Gastroesophageal sphincter (tissue), 4 donors: ENCODE measurements around the gene PIM3. TPM values are rescaled to one million over a fixed set of nuclear protein-coding genes. Genes with fewer than 3 reads are reported as not detected.

Experiments used
- ATAC-seq: fragments of 150-250 bp; one replicate; pipeline ENCODE4 v1.9.1; 2016; ENCODE audit warnings: mild to moderate bottlenecking, moderate library complexity
- H3K27ac ChIP-seq, 4 donors: fragments of 200-600 bp; sonication (generic) in 3 of 4; 1 replicate in 3 of 4; 2 replicates in 1 of 4; pipeline ENCODE4 v1.5.1; 2016 to 2019
- H3K27me3 ChIP-seq: fragments of 200-600 bp; sonication (generic); one replicate; pipeline ENCODE4 v1.5.1; 2019
- H3K36me3 ChIP-seq, 2 donors: fragments of 200-600 bp; sonication (generic); one replicate each; pipeline ENCODE4 v1.5.1; 2019; ENCODE audit warnings: control low read depth in 1 of 2
- H3K4me1 ChIP-seq, 3 donors: fragments of 200-600 bp; sonication (generic); 1 replicate in 2 of 3; 2 replicates in 1 of 3; pipeline ENCODE4 v1.5.1; 2016 to 2019; ENCODE audit warnings: control low read depth in 2 of 3
- H3K4me3 ChIP-seq, 2 donors: fragments of 200-600 bp; sonication (generic); one replicate each; pipeline ENCODE4 v1.5.1; 2019; ENCODE audit warnings: mild to moderate bottlenecking in 1 of 2, moderate library complexity in 1 of 2
- H3K9me3 ChIP-seq, 3 donors: fragments of 200-600 bp; sonication (generic); one replicate each; pipeline ENCODE4 v1.5.1; 2017 to 2019; ENCODE audit warnings: control low read depth in 2 of 3
- EP300 ChIP-seq: sonication (generic); formaldehyde crosslinking; IDR thresholded peaks from one replicate; pipeline ENCODE4 v1.6.1; 2017; ENCODE audit warnings: antibody characterized with exemption, mild to moderate bottlenecking
- POLR2A ChIP-seq, 2 donors: fragments of 450-650 bp; IDR thresholded peaks; one replicate each; pipeline ENCODE4 v1.6.1; 2017; ENCODE audit warnings: antibody characterized with exemption in 2 of 2, mild to moderate bottlenecking in 2 of 2, moderate library complexity in 1 of 2
- POLR2AphosphoS5 ChIP-seq: sonication (generic); formaldehyde crosslinking; IDR thresholded peaks from one replicate; pipeline ENCODE4 v1.6.1; 2017; ENCODE audit warnings: antibody characterized with exemption
- WGBS, 2 donors: methylation state at CpG; one replicate each; pipeline ENCODE4 v1.1.5; 2018; ENCODE audit warnings: low coverage in 1 of 2; 5-methylcytosine and 5-hydroxymethylcytosine counted together
- total RNA-seq, 4 donors: library from RNA; depleted of rRNA; stranded (reverse); fragments of >200 nt; gene quantifications; one replicate each; pipeline ENCODE4 v1.1.0, GENCODE V29; 2016
- TF ChIP-seq, protein P1 (sequence below), 4 experiments: fragments of 200-600 bp in 2 of 4; fragments of 450-650 bp in 2 of 4; sonication (generic) in 1 of 4; IDR thresholded peaks; one replicate each; pipeline ENCODE4 v1.5.1; 2017 to 2019; ENCODE audit warnings: antibody characterized with exemption in 4 of 4, mild to moderate bottlenecking in 2 of 4, moderate library complexity in 2 of 4

Gene PIM3
- total RNA-seq, 4 donors from 2014 or later, result 30.0 to 58.3 (median 46.4) TPM

GRCh38 chr22:49957826-49958365 lies 2.7 kb upstream of the PIM3 start:
- ATAC-seq, result no peak
- no peak overlapping the region for H3K27ac ChIP-seq

DNA sequence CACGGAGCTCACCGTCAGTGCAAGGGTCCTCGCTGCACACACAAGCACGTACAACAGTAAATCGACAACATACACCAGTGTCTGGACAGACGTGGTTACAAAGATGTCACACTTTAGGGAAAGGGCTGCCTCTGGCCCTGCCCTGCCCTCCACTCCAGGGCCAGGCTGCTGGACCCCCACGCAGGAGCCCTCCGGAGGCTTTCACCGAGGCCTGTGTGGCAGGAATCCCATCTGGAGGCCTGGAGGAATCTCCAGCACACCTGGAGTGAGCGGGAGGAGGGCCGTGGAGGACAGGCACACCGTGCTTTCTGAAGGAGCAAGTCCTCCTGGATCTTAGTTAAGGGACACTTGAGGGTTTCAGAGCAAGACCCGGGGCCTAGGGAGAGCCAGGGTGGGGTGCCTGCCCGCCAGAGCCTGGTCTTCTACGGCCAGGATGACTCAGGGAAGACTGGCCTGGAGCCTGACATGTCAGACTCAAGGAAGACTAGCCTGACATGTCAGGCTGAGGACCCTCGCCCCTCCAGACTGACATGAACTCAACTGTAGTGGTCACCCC lies 2.1 kb upstream of the PIM3 start:
- no peak for ATAC-seq
- Histone ChIP-seq H3K4me1 (peaks cover 0 to 56% (median 15%) of the 10 kb centered on the region in 3 donors), H3K36me3 (peaks cover 0 to 10% of the 10 kb centered on the region in 2 donors), H3K27ac (no peak overlapping the region), H3K27me3 (no peaks in the 10 kb centered on the region), H3K9me3 (no peaks in the 10 kb centered on the region), H3K4me3 (no peak overlapping the region)
- WGBS, 2 donors, result 65 to 88% methylated on average over 6 to 7 of the region's 16 CpGs
- TF ChIP-seq POLR2A (IDR thresholded peaks at IDR 0.05) (no peak), POLR2AphosphoS5 (no peak), EP300 (no peak)
- TF ChIP-seq, protein P1, sequence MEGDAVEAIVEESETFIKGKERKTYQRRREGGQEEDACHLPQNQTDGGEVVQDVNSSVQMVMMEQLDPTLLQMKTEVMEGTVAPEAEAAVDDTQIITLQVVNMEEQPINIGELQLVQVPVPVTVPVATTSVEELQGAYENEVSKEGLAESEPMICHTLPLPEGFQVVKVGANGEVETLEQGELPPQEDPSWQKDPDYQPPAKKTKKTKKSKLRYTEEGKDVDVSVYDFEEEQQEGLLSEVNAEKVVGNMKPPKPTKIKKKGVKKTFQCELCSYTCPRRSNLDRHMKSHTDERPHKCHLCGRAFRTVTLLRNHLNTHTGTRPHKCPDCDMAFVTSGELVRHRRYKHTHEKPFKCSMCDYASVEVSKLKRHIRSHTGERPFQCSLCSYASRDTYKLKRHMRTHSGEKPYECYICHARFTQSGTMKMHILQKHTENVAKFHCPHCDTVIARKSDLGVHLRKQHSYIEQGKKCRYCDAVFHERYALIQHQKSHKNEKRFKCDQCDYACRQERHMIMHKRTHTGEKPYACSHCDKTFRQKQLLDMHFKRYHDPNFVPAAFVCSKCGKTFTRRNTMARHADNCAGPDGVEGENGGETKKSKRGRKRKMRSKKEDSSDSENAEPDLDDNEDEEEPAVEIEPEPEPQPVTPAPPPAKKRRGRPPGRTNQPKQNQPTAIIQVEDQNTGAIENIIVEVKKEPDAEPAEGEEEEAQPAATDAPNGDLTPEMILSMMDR (IDR thresholded peaks at IDR 0.05), result no peak

More at GRCh38 chr22:49957826-49958365, 2.7 kb upstream of the PIM3 start:
- Histone ChIP-seq H3K36me3 (peaks cover 0 to 4% of the 10 kb centered on the region in 2 donors), H3K4me3 (no peak overlapping the region), H3K27me3 (no peaks in the 10 kb centered on the region), H3K4me1 (peaks cover 0 to 56% (median 14%) of the 10 kb centered on the region in 3 donors), H3K9me3 (no peaks in the 10 kb centered on the region)
- TF ChIP-seq, protein P1 (IDR thresholded peaks at IDR 0.05), result no peak
- TF ChIP-seq POLR2A (IDR thresholded peaks at IDR 0.05), result no peak
- 83% methylated on average over 1 of the region's 12 CpGs; no CpG with 5 or more reads in 1 of the 2 donors for WGBS, 2 donors

DNA sequence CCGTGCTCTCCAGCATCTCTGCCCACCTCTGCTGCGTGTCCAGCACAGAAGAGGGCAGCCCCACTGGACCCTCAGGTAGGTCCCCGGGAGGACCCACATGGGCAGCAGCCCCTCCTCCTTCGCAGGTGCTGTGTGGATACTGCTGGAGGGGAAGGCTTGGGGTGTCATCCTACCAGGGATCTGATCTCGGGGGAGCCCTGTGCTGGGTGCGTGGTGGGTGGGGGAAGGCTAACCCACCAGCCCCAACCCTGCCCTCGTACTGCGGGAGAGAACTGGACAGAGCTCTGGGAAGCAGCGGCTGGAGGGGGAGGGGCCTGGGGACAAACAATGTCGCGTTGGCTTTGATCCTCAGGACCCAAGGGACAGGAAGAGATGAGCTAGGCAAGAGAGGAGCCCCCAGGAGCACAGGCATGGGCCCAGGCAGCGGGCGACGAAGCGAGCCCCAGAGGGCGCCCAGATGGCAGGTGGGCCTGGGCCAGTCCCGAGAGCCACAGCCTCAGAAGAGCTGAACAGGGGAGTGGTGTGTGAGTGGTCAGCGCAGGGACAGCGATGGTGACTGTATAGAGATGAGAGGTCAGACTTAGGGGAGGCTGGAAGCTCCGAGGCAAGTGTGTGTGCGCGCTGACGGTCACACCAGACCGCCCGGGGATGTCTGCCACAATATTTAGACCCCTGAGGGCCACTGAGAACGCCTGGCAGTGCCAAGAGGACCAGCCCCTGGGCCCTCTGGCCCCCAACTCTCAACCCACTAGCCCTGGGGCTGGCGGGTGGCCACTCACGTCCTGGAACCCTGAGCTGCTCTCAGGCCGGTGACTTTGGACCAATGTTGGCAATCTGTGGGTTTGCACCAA lies 1.4 kb upstream of the PIM3 start:
- H3K27ac ChIP-seq, result peak overlapping the region in 3 of 4 donors; percentile 96 to 98 (median 97)
- no peak for ATAC-seq
- no peak for TF ChIP-seq POLR2AphosphoS5
- no peak for TF ChIP-seq EP300
- no peak for TF ChIP-seq POLR2A (IDR thresholded peaks at IDR 0.05)
- TF ChIP-seq, protein P1 (IDR thresholded peaks at IDR 0.05), result no peak
- H3K4me1 ChIP-seq, result peaks cover 0 to 56% (median 17%) of the 10 kb centered on the region in 3 donors
- no peaks in the 10 kb centered on the region for H3K9me3 ChIP-seq
- peak overlapping the region in 1 of 2 donors; percentile 97 for H3K4me3 ChIP-seq
- H3K36me3 ChIP-seq, result peaks cover 0 to 17% of the 10 kb centered on the region in 2 donors
- no peaks in the 10 kb centered on the region for H3K27me3 ChIP-seq
- 76 to 78% methylated on average over 9 to 12 of the region's 29 CpGs for WGBS, 2 donors

DNA sequence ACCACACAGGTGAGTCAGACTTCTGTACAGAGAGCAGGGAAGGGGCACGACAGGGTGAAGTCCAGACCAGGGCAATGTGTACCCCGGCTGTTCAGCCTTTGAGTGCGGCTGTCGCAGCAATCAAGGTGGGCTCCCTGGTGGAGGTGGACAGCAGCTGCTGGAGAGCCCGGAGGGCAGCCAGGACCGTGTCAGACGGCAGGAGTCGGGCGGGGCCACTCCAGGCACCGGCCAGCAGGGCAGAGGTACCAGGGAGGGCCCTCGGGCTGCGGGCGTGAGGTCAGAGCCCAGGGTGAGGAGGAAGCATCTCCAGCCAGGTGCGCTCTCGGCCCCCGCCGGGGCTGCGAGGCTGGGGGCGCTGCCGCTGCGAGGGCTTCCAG lies 802 bp upstream of the PIM3 start:
- H3K4me1 ChIP-seq, result peaks cover 0 to 57% (median 18%) of the 10 kb centered on the region in 3 donors
- ATAC-seq, result peak; percentile 6

More for the DNA sequence above, 802 bp upstream of the PIM3 start:
- H3K27me3 ChIP-seq, result no peaks in the 10 kb centered on the region
- WGBS, 2 donors, result 0 to 21% methylated on average over 1 to 8 of the region's 21 CpGs
- peaks cover 0 to 23% of the 10 kb centered on the region in 2 donors for H3K36me3 ChIP-seq
- no peak for TF ChIP-seq EP300
- TF ChIP-seq, protein P1 (IDR thresholded peaks at IDR 0.05), result peak in 3 of 4 experiments; percentile 3 to 39 (median 29)
- peak overlapping the region; percentile 60 to 97 for H3K4me3 ChIP-seq
- H3K27ac ChIP-seq, result peak overlapping the region; percentile 51 to 98 (median 96)
- H3K9me3 ChIP-seq, result no peaks in the 10 kb centered on the region
